ENCODE measurements around the gene NUDT3.
"Not testable (repeated sequence)": the region's sequence is repeated elsewhere in the genome, so short reads cannot be mapped to it uniquely, and the experiment has no call there.

NUDT3 gene

GRCh38 chr6:34269658-34270341, 122.7 kb downstream of the NUDT3 start:
- not testable (repeated sequence) for H3K4me1 ChIP-seq (ENCODE audit: control insufficient read depth, insufficient read depth, low read length, poor library complexity, severe bottlenecking); H3K36me3 ChIP-seq (ENCODE audit: control insufficient read depth, insufficient read depth, low read length); H3K4me3 ChIP-seq (ENCODE audit: insufficient read depth, low read depth, low read length, poor library complexity, severe bottlenecking); H3K9me3 ChIP-seq (ENCODE audit: control insufficient read depth, low read length); DNase-seq; H3K27me3 ChIP-seq (replicated peaks; ENCODE audit: control insufficient read depth, insufficient read depth, low read length, poor library complexity, severe bottlenecking); H3K27ac ChIP-seq (ENCODE audit: insufficient read depth, low read length, poor library complexity, severe bottlenecking)

GRCh38 chr6:34269132-34269531, 123.3 kb downstream of the NUDT3 start:
- H3K4me1 ChIP-seq (ENCODE audit: control insufficient read depth, insufficient read depth, low read length, poor library complexity, severe bottlenecking); DNase-seq; H3K27me3 ChIP-seq (replicated peaks; ENCODE audit: control insufficient read depth, insufficient read depth, low read length, poor library complexity, severe bottlenecking); H3K36me3 ChIP-seq (ENCODE audit: control insufficient read depth, insufficient read depth, low read length); H3K27ac ChIP-seq (ENCODE audit: insufficient read depth, low read length, poor library complexity, severe bottlenecking); H3K4me3 ChIP-seq (ENCODE audit: insufficient read depth, low read depth, low read length, poor library complexity, severe bottlenecking); H3K9me3 ChIP-seq (ENCODE audit: control insufficient read depth, low read length): not testable (repeated sequence)

- Histone ChIP-seq H3K4me1 (ENCODE audit: control insufficient read depth, insufficient read depth, low read length, poor library complexity, severe bottlenecking) (no peaks in the 10 kb centered on the region), H3K27ac (ENCODE audit: insufficient read depth, low read length, poor library complexity, severe bottlenecking) (no peak overlapping the region), H3K9me3 (ENCODE audit: control insufficient read depth, low read length) (no peaks in the 10 kb centered on the region), H3K4me3 (ENCODE audit: insufficient read depth, low read depth, low read length, poor library complexity, severe bottlenecking) (no peak overlapping the region), H3K36me3 (ENCODE audit: control insufficient read depth, insufficient read depth, low read length) (no peaks in the 10 kb centered on the region), H3K27me3 (replicated peaks; ENCODE audit: control insufficient read depth, insufficient read depth, low read length, poor library complexity, severe bottlenecking) (no peaks in the 10 kb centered on the region)
- no peak for DNase-seq
Observed at GRCh38 chr6:34267746-34268145, 124.7 kb downstream of the NUDT3 start.

- H3K9me3 ChIP-seq (ENCODE audit: control insufficient read depth, low read length); DNase-seq; H3K27ac ChIP-seq (ENCODE audit: insufficient read depth, low read length, poor library complexity, severe bottlenecking); H3K4me1 ChIP-seq (ENCODE audit: control insufficient read depth, insufficient read depth, low read length, poor library complexity, severe bottlenecking); H3K27me3 ChIP-seq (replicated peaks; ENCODE audit: control insufficient read depth, insufficient read depth, low read length, poor library complexity, severe bottlenecking); H3K36me3 ChIP-seq (ENCODE audit: control insufficient read depth, insufficient read depth, low read length); H3K4me3 ChIP-seq (ENCODE audit: insufficient read depth, low read depth, low read length, poor library complexity, severe bottlenecking): not testable (repeated sequence)
Observed at GRCh38 chr6:34263484-34263883, 129.0 kb downstream of the NUDT3 start.

- Histone ChIP-seq H3K36me3 (ENCODE audit: control insufficient read depth, insufficient read depth, low read length) (no peaks in the 10 kb centered on the region), H3K4me1 (ENCODE audit: control insufficient read depth, insufficient read depth, low read length, poor library complexity, severe bottlenecking) (no peaks in the 10 kb centered on the region), H3K9me3 (ENCODE audit: control insufficient read depth, low read length) (no peaks in the 10 kb centered on the region), H3K27ac (ENCODE audit: insufficient read depth, low read length, poor library complexity, severe bottlenecking) (no peak overlapping the region), H3K27me3 (replicated peaks; ENCODE audit: control insufficient read depth, insufficient read depth, low read length, poor library complexity, severe bottlenecking) (no peaks in the 10 kb centered on the region), H3K4me3 (ENCODE audit: insufficient read depth, low read depth, low read length, poor library complexity, severe bottlenecking) (no peak overlapping the region)
- no peak for DNase-seq
Observed at GRCh38 chr6:34260576-34261267, 131.7 kb downstream of the NUDT3 start.

GRCh38 chr6:34259529-34260069, 132.9 kb downstream of the NUDT3 start:
- no peaks in the 10 kb centered on the region for H3K36me3 ChIP-seq (ENCODE audit: control insufficient read depth, insufficient read depth, low read length)

GRCh38 chr6:34252395-34252794, 140.1 kb downstream of the NUDT3 start:
- H3K36me3 ChIP-seq (ENCODE audit: control insufficient read depth, insufficient read depth, low read length); H3K9me3 ChIP-seq (ENCODE audit: control insufficient read depth, low read length); DNase-seq; H3K4me3 ChIP-seq (ENCODE audit: insufficient read depth, low read depth, low read length, poor library complexity, severe bottlenecking); H3K27me3 ChIP-seq (replicated peaks; ENCODE audit: control insufficient read depth, insufficient read depth, low read length, poor library complexity, severe bottlenecking); H3K27ac ChIP-seq (ENCODE audit: insufficient read depth, low read length, poor library complexity, severe bottlenecking): not testable (repeated sequence)
- peaks cover 15% of the 10 kb centered on the region for H3K4me1 ChIP-seq (ENCODE audit: control insufficient read depth, insufficient read depth, low read length, poor library complexity, severe bottlenecking)

More at GRCh38 chr6:34259529-34260069, 132.9 kb downstream of the NUDT3 start:
- H3K9me3 ChIP-seq (ENCODE audit: control insufficient read depth, low read length) = no peaks in the 10 kb centered on the region
- no peaks in the 10 kb centered on the region for H3K4me1 ChIP-seq (ENCODE audit: control insufficient read depth, insufficient read depth, low read length, poor library complexity, severe bottlenecking)
- H3K27ac ChIP-seq (ENCODE audit: insufficient read depth, low read length, poor library complexity, severe bottlenecking) = no peak overlapping the region
- H3K4me3 ChIP-seq (ENCODE audit: insufficient read depth, low read depth, low read length, poor library complexity, severe bottlenecking) = no peak overlapping the region
- H3K27me3 ChIP-seq (replicated peaks; ENCODE audit: control insufficient read depth, insufficient read depth, low read length, poor library complexity, severe bottlenecking) = no peaks in the 10 kb centered on the region
- DNase-seq = no peak

- no peak for DNase-seq
- Histone ChIP-seq H3K4me1 (ENCODE audit: control insufficient read depth, insufficient read depth, low read length, poor library complexity, severe bottlenecking) (peaks cover 19% of the 10 kb centered on the region), H3K4me3 (ENCODE audit: insufficient read depth, low read depth, low read length, poor library complexity, severe bottlenecking) (peak overlapping the region; percentile 96), H3K9me3 (ENCODE audit: control insufficient read depth, low read length) (no peaks in the 10 kb centered on the region), H3K27me3 (replicated peaks; ENCODE audit: control insufficient read depth, insufficient read depth, low read length, poor library complexity, severe bottlenecking) (no peaks in the 10 kb centered on the region), H3K36me3 (ENCODE audit: control insufficient read depth, insufficient read depth, low read length) (no peaks in the 10 kb centered on the region), H3K27ac (ENCODE audit: insufficient read depth, low read length, poor library complexity, severe bottlenecking) (peak overlapping the region; percentile 90)
Observed at GRCh38 chr6:34249469-34250261, 142.8 kb downstream of the NUDT3 start.

- Histone ChIP-seq H3K27ac (ENCODE audit: insufficient read depth, low read length, poor library complexity, severe bottlenecking) (peak within 1 kb of the TSS; percentile 92), H3K4me1 (ENCODE audit: control insufficient read depth, insufficient read depth, low read length, poor library complexity, severe bottlenecking) (peaks cover 20% of the 10 kb centered on the region), H3K27me3 (replicated peaks; ENCODE audit: control insufficient read depth, insufficient read depth, low read length, poor library complexity, severe bottlenecking) (no peaks in the 10 kb centered on the region), H3K4me3 (ENCODE audit: insufficient read depth, low read depth, low read length, poor library complexity, severe bottlenecking) (peak within 1 kb of the TSS; percentile 96), H3K36me3 (ENCODE audit: control insufficient read depth, insufficient read depth, low read length) (peaks cover 7% of the 10 kb centered on the region), H3K9me3 (ENCODE audit: control insufficient read depth, low read length) (no peaks in the 10 kb centered on the region)
- peak; percentile 96 to 97 (median 96) for DNase-seq
Observed at GRCh38 chr6:34248727-34249468, 143.6 kb downstream of the NUDT3 start, which contains the start of gene SMIM29. Gene SMIM29 (minus strand): TSS chr6:34249006. CDS start chr6:34247791, 1,215 bp downstream.

Measured in effector memory CD4-positive, alpha-beta T cell (primary cell).